Trophoblast cell (in vitro differentiated cells and primary cell): ENCODE results near the gene TRIP12.
"Not testable (repeated sequence)": the region's sequence is repeated elsewhere in the genome, so short reads cannot be mapped to it uniquely, and the experiment has no call there.

Experiments
- DNase-seq, 2 donors: peaks; one replicate each; pipeline ENCODE4 v3.0.0-alpha.2; 2016
- H2AFZ ChIP-seq: 2 replicates; pipeline ENCODE4 v1.6.1; 2013; ENCODE audit warnings: low read length, moderate library complexity, mild to moderate bottlenecking; ENCODE audit not compliant: insufficient read depth, poor library complexity
- H2AK5ac ChIP-seq: 2 replicates; pipeline ENCODE4 v1.6.1; 2013; ENCODE audit warnings: mild to moderate bottlenecking, low read length
- H2BK120ac ChIP-seq: 2 replicates; pipeline ENCODE4 v1.6.1; 2013; ENCODE audit warnings: low read length, mild to moderate bottlenecking, moderate library complexity; ENCODE audit not compliant: insufficient read depth, poor library complexity
- H2BK12ac ChIP-seq: 2 replicates; pipeline ENCODE4 v1.6.1; 2013; ENCODE audit warnings: mild to moderate bottlenecking, low read length, moderate library complexity
- H2BK5ac ChIP-seq: 2 replicates; pipeline ENCODE4 v1.6.1; 2013; ENCODE audit warnings: low read length, low read depth, moderate library complexity, mild to moderate bottlenecking; ENCODE audit not compliant: poor library complexity
- H3K14ac ChIP-seq: 2 replicates; pipeline ENCODE4 v1.6.1; 2013; ENCODE audit warnings: mild to moderate bottlenecking, low read length
- H3K18ac ChIP-seq: 2 replicates; pipeline ENCODE4 v1.6.1; 2013; ENCODE audit warnings: mild to moderate bottlenecking, low read length
- H3K23ac ChIP-seq: 2 replicates; pipeline ENCODE4 v1.6.1; 2013; ENCODE audit warnings: low read length
- H3K27ac ChIP-seq: 2 replicates; pipeline ENCODE4 v1.5.1; 2013; ENCODE audit warnings: low read depth, mild to moderate bottlenecking, inconsistent platforms, low read length, moderate library complexity
- H3K27me3 ChIP-seq: 2 replicates; pipeline ENCODE4 v1.6.1; 2013; ENCODE audit warnings: inconsistent platforms, mild to moderate bottlenecking, low read length, moderate library complexity; ENCODE audit not compliant: insufficient read depth
- H3K36me3 ChIP-seq, 2 experiments: 1 replicate in 1 of 2; 2 replicates in 1 of 2; pipeline ENCODE4 v1.6.1; 2013; ENCODE audit warnings: low read length in 2 of 2, mild to moderate bottlenecking in 2 of 2, moderate library complexity in 1 of 2; ENCODE audit not compliant: insufficient read depth in 2 of 2, control insufficient read depth in 1 of 2
- H3K4ac ChIP-seq: 2 replicates; pipeline ENCODE4 v1.6.1; 2013; ENCODE audit warnings: low read depth, mild to moderate bottlenecking, low read length, moderate library complexity
- H3K4me1 ChIP-seq, 2 experiments: 1 replicate in 1 of 2; 2 replicates in 1 of 2; pipeline ENCODE4 v1.6.1; 2013; ENCODE audit warnings: low read length in 2 of 2, mild to moderate bottlenecking in 2 of 2, moderate library complexity in 1 of 2; ENCODE audit not compliant: insufficient read depth in 2 of 2, control insufficient read depth in 1 of 2
- H3K4me2 ChIP-seq: 2 replicates; pipeline ENCODE4 v1.6.1; 2013; ENCODE audit warnings: inconsistent platforms, mild to moderate bottlenecking, low read length, moderate library complexity
- H3K4me3 ChIP-seq: 2 replicates; pipeline ENCODE4 v1.5.1; 2013; ENCODE audit warnings: mild to moderate bottlenecking, low read depth, low read length, inconsistent platforms
- H3K79me1 ChIP-seq: one replicate; pipeline ENCODE4 v1.6.1; 2013; ENCODE audit warnings: low read length
- H3K79me2 ChIP-seq: 2 replicates; pipeline ENCODE4 v1.6.1; 2013; ENCODE audit warnings: low read length, mild to moderate bottlenecking; ENCODE audit not compliant: control insufficient read depth, insufficient read depth, poor library complexity
- H3K9ac ChIP-seq: 2 replicates; pipeline ENCODE4 v1.6.1; 2013; ENCODE audit warnings: mild to moderate bottlenecking, low read length
- H3K9me3 ChIP-seq: 2 replicates; pipeline ENCODE4 v1.6.1; 2013; ENCODE audit warnings: low read depth, mild to moderate bottlenecking, control low read depth, inconsistent platforms, low read length; ENCODE audit not compliant: insufficient read depth
- H4K12ac ChIP-seq: 2 replicates; pipeline ENCODE4 v1.6.1; 2013; ENCODE audit warnings: low read depth, mild to moderate bottlenecking, low read length, moderate library complexity
- H4K8ac ChIP-seq: 2 replicates; pipeline ENCODE4 v1.6.1; 2013; ENCODE audit warnings: low read depth, mild to moderate bottlenecking, low read length, moderate library complexity
- H4K91ac ChIP-seq: one replicate; pipeline ENCODE4 v1.6.1; 2013; ENCODE audit warnings: low read depth, mild to moderate bottlenecking, low read length, moderate library complexity
- whole genome bisulfite sequencing: extraction: QIAGEN DNeasy Blood & Tissue Kit; methylation state at CpG from one replicate; pipeline ENCODE4 v1.1.7; 2013; ENCODE audit warnings: missing lambda C conversion rate; ENCODE audit not compliant: insufficient read length, insufficient coverage; ENCODE audit errors: extremely low coverage; 5-methylcytosine and 5-hydroxymethylcytosine counted together

TRIP12 gene

DNA sequence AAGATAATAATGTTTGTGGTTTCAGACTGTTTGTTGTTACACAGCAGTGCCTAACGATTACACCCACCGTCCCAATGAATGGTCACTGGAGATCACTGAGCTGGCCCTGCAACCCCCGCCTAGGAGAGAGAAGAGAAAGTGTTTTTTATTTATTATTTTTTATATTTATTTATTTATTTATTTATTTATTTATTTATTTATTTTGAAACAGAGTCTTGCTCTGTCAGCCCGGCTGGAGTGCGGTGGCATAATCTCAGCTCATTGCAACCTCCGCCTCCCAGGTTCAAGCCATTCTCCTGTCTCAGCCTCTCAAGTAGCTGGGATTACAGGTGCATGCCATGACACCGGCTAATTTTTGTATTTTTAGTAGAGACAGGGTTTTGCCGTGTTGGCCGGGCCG is 164.3 kb downstream of the TRIP12 start:
- no CpG with 5 or more reads among the region's 10 CpGs for WGBS
- not testable (repeated sequence) for H4K8ac ChIP-seq, H2AFZ ChIP-seq, H3K18ac ChIP-seq, H3K27me3 ChIP-seq, H2BK5ac ChIP-seq, H3K79me2 ChIP-seq, H3K9me3 ChIP-seq, H2BK12ac ChIP-seq, DNase-seq, H3K36me3 ChIP-seq, H3K4me3 ChIP-seq, H3K79me1 ChIP-seq, H3K9ac ChIP-seq, H3K23ac ChIP-seq, H3K14ac ChIP-seq, H3K27ac ChIP-seq, H4K12ac ChIP-seq, H2AK5ac ChIP-seq, H3K4ac ChIP-seq, H2BK120ac ChIP-seq, H4K91ac ChIP-seq, H3K4me1 ChIP-seq, H3K4me2 ChIP-seq

DNA sequence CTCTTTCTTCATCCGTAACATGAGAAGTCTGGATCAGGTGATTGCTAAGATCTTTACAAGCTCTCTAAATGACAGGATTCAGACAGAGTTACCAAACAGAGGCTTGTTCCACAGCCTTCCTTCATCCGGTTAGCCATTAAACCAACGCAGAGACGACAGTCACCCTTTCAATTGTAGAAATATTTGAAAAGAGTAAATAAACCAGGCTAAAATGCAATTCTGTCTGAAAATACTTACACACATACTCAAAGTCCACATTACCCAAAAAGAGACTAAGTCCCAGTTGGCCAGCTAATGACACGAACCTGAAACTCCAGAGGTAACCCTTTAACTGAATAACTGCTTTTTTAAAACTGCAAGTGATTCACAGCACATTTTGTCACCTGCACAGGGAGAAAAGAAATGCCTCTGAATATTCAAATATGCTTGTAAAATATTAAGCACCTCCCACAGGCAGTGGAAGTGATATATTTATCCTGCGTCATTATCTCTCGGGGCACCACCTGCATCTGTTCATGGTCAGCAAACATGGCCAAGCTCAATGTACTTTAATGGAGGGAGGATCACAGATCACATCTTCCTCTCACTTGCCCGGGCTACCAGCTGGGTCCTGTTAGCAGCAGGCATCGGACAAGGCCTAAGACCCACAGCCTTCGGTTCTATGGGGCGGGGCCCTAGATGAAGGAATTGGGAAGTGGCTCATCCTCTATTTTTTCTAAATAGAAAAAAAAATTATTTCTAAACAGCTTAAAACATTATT is 168.7 kb downstream of the TRIP12 start:
- no CpG with 5 or more reads among the region's 11 CpGs for WGBS
- H3K79me2 ChIP-seq, result no peaks in the 10 kb centered on the region
- DNase-seq, result no peak

DNA sequence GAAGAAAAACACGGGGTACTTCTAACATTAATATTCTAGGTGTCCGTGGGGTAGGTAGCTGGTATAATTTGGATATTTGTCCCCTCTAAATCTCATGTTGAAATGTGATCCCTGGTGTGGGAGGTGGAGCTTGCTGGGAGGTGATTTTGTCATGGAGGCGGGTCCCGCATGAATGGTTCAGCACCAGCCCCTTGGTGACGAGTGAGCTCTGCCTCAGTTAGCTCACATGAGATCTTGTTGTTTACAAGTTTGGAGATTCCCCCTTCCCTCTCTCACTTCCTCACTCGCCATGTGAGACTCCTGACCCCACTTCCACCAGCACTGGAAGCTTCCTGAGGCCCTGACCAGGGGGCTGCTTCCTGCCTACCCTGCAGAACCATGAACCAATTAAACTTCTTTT is 172.0 kb downstream of the TRIP12 start:
- Histone ChIP-seq H4K8ac (no peak overlapping the region), H2BK5ac (no peak overlapping the region), H2BK12ac (no peak overlapping the region), H2AFZ (no peak overlapping the region), H3K36me3 (no peaks in the 10 kb centered on the region), H3K14ac (no peak overlapping the region), H2BK120ac (peak overlapping the region; percentile 13), H3K4me3 (no peak overlapping the region), H3K79me1 (no peaks in the 10 kb centered on the region), H3K79me2 (no peaks in the 10 kb centered on the region), H4K91ac (no peak overlapping the region), H3K23ac (no peak overlapping the region), H2AK5ac (no peak overlapping the region), H3K18ac (no peak overlapping the region), H3K4ac (no peak overlapping the region), H3K27ac (no peak overlapping the region), H4K12ac (peak overlapping the region; percentile 30), H3K4me1 (no peaks in the 10 kb centered on the region), H3K27me3 (no peaks in the 10 kb centered on the region), H3K9ac (no peak overlapping the region), H3K4me2 (no peak overlapping the region), H3K9me3 (no peaks in the 10 kb centered on the region)
- WGBS, result no CpG with 5 or more reads among the region's 6 CpGs
- no peak for DNase-seq

More for the DNA sequence above, 168.7 kb downstream of the TRIP12 start:
- Histone ChIP-seq H4K8ac (no peak overlapping the region), H3K27ac (no peak overlapping the region), H4K12ac (no peak overlapping the region), H3K14ac (no peak overlapping the region), H3K4me3 (no peak overlapping the region), H2BK120ac (no peak overlapping the region), H3K4ac (no peak overlapping the region), H2AK5ac (no peak overlapping the region), H3K4me2 (no peak overlapping the region), H3K23ac (no peak overlapping the region), H3K9ac (no peak overlapping the region), H3K79me1 (no peaks in the 10 kb centered on the region), H2BK12ac (no peak overlapping the region), H3K27me3 (no peaks in the 10 kb centered on the region), H3K18ac (no peak overlapping the region), H3K36me3 (no peaks in the 10 kb centered on the region), H3K9me3 (no peaks in the 10 kb centered on the region), H2BK5ac (no peak overlapping the region), H4K91ac (no peak overlapping the region), H3K4me1 (no peaks in the 10 kb centered on the region), H2AFZ (no peak overlapping the region)

DNA sequence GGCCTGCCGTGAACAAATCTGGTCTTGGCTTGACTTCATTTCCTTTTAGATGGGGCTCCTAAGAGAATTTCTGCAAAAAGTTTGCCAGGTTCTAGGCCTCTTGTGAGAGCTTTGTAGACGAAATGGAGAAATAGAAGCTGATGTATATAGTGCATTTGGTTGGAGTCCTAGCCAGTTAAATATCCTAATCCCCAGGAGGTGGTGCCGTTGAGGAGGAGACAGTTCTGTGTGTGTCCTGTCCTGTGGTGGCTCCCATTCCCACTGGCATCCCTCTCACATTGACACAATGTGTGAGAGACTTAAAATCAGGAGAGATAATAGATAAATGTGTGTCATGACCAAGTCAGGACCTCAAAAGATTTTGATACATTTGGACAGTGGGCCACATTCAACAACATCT is 172.9 kb downstream of the TRIP12 start:
- H3K4me2 ChIP-seq, result no peak overlapping the region
- no CpG with 5 or more reads among the region's 3 CpGs for WGBS
- H3K18ac ChIP-seq, result no peak overlapping the region

More for the DNA sequence above, 172.9 kb downstream of the TRIP12 start:
- Histone ChIP-seq H3K9ac (no peak overlapping the region), H2AFZ (no peak overlapping the region), H3K79me2 (no peaks in the 10 kb centered on the region), H3K27me3 (no peaks in the 10 kb centered on the region), H2BK12ac (no peak overlapping the region), H3K23ac (no peak overlapping the region), H3K27ac (no peak overlapping the region), H3K79me1 (no peaks in the 10 kb centered on the region), H2BK120ac (no peak overlapping the region), H3K14ac (no peak overlapping the region), H4K12ac (no peak overlapping the region), H3K4me1 (no peaks in the 10 kb centered on the region), H3K36me3 (no peaks in the 10 kb centered on the region), H4K91ac (no peak overlapping the region), H4K8ac (no peak overlapping the region), H2BK5ac (no peak overlapping the region), H3K4ac (no peak overlapping the region), H2AK5ac (no peak overlapping the region), H3K9me3 (no peaks in the 10 kb centered on the region), H3K4me3 (no peak overlapping the region)
- DNase-seq, result no peak
